HG02840 (cell line): ENCODE measurements around the gene NKIRAS1.
A peak's percentile ranks its signal among the peaks of the same experiment; 100 is the strongest.
"Not testable (repeated sequence)": the region's sequence is repeated elsewhere in the genome, so short reads cannot be mapped to it uniquely, and the experiment has no call there.

ENCODE experiments used
- ATAC-seq: cut with Tn5 transposase; IDR thresholded peaks from one replicate; pipeline ENCODE4 v1.9.1; 2021; ENCODE audit warnings: mild to moderate bottlenecking, moderate library complexity, moderate number of reproducible peaks; ENCODE audit not compliant: unreplicated experiment, low FRiP score

NKIRAS1 gene

DNA sequence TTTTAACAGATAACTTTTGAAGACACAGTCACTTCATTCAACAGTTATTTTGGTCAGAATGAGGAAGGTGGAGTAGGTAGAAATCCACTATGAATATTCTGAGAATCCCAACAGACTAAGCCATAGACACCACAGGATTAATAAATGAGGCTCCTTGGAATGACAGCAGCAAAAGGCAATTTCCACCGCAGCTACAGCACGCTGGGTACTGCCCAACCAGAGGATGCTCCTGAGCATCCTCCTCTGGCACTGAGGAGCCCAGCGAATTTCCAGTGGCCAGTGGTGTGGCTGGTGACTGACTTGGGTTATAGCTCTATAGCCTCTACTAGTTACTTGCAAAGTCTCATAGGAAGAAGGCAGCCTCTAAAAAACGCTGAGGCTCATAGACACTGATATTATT, 24.6 kb upstream of the NKIRAS1 start:
- no peak for ATAC-seq

DNA sequence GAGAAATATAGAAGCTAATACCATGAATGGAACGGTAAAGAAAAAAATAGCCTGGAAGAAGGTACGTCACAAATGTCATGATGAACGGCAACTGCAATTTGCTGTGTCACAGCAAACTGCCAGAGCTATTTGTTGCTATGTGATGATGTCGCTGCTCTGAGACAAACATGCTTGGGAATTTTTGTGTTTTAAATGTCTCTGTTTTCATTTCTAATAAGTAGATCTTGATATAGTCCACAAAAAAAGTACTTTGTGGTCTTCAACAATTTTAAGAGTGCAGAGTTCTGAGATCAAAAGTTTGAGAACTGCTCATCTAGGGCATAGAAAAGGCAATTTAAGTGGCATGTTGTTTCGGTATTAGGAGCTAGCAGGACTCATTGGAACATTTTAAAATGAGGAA, 24.0 kb upstream of the NKIRAS1 start:
- no peak for ATAC-seq

DNA sequence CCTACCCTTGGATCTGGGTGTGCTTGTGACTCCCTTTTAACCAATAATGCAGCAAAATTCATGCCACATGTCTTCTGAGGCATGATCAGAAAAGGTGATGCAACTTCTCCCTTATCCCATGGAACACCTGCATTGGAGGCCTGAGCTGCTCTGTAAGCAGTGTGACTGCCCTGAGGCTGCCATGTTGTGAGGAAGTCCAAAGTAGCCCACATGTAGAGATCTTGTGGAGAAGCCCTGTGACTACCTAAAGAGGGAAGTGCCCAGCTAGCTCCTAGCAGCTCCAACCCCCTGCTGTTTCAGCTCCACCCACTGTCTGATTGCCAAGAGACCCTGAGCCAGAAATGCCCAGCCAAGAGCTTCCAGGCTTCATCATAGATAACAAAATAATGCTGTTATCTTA, 21.9 kb upstream of the NKIRAS1 start:
- ATAC-seq: no peak

DNA sequence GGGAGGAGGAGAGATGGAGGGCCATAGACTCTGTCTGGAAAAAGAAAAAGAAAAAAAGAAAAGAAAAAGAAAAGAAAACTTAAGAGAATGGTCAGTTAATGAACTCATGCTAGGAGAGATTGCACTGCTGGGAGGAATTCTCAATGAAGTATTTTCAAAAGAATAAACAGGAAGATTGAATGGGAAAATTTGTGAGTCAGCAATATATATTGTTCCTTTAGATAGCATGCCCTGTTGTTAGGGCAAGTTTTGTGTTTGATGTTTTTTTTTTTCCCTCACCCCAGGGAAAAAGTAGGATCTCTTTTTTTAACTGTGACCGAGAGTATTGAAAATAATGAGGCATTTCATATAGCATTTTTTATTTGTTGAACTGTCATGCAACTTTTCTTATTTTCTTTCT, 20.5 kb upstream of the NKIRAS1 start:
- no peak for ATAC-seq

DNA sequence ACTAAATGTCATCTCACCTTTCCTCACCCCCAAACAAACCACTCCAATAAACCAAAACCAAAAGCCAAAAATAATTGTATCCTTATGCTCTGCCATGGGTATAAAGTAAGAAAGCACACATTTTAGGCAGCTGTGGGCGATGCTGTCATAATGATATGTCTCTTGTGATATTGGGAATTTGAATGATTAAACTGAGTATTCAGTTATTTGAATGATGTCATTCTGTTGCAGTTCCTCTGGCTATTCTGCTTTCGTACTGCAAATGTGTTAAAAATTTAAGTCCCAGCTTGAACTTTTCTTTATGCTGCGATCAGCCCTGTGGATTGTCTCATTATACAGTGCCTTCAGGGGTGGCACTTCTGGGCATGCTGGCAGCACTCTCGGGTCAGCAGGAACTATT, 17.5 kb upstream of the NKIRAS1 start:
- ATAC-seq: no peak

DNA sequence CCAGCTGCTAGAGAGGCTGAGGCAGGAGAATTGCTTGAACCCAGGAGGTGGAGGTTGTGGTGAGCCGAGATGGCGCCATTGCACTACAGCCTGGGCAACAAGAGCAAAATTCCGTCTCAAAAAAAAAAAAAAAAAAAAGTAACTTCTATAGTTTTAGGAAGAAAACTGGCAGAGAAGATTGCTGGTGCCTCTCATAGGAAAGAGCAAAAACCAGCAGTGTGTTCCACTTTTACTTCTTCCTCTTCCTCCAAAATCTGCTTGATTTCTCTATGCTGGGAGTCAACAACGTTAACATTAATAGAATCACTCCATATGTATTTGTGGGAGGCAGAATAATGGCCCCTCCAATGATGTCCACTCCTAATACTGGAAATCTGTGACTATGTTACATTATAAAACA, 15.8 kb upstream of the NKIRAS1 start:
- ATAC-seq: no peak

DNA sequence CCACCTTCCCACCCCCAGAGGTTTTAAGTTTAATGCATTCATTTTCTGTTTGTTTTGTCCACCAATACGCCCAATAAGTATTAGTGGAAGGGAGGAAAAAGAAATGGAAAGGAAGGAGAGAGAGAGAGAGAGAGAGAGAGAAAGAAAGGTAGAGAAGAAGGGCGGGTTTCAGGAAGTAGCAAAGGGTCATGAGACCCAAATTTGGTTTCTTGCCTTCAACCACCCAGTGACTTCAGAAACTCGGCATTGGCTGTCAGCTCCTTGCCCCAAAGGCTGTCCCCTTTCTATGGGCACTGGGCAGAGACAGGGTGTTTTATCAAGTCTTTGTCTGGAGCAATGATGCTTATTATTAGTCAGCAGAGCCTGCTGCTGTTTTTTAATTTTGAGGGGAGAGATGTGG, 14.8 kb upstream of the NKIRAS1 start:
- no peak for ATAC-seq

DNA sequence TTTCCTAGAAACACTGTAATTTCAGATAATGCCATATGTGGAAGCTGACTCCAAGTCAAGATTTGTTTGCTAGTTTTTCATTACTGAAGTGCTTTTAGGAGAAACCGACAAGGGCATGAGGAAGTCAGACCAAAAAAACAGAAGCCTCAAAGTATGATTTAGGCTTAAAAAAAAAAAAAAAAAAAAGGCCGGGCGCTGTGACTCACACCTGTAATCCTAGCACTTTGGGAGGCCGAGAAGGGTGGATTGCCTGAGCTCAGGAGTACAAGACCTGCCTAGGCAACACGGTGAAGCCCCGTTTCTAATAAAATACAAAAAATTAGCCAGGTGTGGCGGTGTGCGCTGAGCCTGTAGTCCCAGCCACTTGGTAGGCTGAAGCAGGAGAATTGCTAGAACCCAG, 11.7 kb upstream of the NKIRAS1 start:
- no peak for ATAC-seq

DNA sequence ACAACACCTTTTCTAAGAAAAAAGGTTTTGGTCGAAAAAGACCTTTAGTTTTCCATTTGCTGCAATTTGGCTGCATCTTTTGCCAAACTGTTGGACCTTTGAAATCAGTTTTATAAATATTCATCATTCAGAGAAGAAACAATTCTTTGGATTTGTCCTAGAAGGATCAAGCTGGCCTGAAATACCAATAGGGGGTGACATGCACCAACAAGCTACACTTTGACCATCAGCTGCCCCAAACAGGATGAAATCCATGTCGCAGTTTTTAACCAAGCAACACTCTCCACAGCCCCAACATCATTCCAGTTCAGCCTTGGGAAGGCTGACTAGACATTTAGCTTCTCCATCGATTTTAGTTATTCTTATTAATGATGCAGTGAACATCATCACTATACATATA, 9.9 kb upstream of the NKIRAS1 start:
- ATAC-seq: no peak

DNA sequence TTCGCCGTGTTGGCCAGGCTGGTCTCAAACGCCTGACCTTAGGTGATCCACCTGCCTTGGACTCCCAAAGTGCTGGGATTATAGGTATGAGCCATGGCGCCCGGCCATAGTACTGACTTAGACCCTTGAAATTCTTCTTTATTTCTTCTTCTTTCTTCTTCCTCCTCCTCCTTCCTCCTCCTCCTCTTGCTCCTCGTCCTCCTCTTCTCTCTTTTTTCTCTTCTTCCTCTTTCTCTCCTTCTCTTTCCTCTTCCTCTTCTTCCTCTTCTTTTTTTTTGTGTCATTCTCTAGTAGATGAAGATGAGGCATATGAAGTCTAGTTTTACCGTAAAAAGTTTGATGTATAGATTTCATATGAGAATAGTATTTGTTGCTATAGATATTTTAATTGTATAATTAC, 9.5 kb upstream of the NKIRAS1 start:
- ATAC-seq: no peak

DNA sequence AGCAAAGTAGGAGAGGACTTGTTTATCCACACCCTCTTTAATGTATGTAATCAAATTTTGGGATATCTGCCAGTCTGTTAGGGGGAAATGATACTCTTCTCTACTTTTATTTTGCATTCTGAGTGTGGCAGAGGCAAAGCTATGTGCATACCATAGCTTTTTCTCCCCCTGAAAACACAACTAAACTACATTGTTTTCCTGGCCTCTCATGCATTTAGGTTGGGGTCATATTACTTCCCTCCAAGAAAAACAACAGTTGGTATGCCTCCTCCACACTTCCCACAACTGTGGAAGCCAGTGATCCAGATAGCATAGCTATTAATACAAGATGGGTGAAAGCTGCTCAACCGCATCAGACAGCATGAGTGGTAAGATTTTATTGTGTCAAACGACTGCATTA, 7.0 kb upstream of the NKIRAS1 start:
- ATAC-seq: no peak

DNA sequence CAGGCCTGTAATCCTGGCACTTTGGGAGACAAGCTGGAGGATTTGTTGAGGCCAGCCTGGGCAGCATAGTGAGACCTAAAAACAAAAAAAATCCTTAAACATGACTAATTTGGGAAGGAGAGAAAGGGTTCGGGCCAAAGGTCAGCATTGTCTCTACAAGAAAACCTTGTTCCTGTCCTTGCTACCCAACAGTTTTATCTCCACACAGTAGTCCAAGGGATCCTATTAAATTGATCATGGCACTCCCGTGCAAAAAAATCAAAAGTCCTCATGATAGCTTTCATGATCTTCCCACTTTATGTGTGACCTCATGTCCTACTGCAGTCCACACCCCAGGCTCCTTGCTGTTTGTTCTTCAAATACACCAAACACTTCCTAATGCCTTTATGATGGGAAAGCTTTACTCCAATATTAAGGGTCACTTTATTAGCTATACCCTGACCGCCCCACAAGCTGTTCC, 4.3 kb upstream of the NKIRAS1 start:
- ATAC-seq: no peak

DNA sequence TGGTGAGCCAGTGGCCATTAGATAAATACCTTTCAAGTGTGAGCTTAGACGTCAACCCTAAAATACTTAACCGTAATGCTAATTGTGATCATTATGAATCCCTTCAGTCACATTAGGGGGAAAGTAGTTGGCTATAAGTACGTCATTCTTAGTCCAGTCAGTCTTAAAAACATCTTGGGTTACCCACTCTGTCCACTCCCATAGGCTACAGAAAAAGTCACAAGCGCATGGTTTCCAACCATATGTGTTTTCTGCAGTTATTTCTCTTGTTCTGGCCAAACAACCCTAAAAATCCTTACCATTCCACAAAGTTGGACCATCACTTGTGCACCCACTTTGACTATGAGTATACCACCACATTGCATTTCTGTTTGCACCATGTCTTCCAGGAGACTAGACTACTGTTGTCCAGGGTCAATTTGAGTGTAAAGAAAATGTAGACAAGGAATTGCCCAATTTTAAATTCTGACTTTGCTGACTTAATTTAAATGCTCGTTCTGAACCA, 3.4 kb upstream of the NKIRAS1 start:
- ATAC-seq: no peak

DNA sequence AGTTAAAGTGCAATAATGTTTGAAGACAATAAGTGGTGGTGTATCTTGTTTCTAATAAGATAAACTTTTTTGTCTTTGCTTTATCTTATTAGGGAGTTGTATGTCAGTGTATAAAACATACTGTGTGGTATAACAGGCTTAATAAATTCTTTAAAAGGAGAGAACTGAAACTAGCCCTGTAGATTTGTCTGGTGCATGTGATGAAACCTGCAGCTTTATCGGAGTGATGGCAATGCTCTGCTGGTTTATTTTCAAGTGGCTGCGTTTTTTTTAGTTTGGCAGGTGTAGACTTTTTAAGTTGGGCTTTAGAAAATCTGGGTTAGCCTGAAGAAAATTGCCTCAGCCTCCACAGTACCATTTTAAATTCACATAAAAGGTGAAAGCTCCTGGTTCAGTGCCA, 2.8 kb upstream of the NKIRAS1 start:
- ATAC-seq: no peak

DNA sequence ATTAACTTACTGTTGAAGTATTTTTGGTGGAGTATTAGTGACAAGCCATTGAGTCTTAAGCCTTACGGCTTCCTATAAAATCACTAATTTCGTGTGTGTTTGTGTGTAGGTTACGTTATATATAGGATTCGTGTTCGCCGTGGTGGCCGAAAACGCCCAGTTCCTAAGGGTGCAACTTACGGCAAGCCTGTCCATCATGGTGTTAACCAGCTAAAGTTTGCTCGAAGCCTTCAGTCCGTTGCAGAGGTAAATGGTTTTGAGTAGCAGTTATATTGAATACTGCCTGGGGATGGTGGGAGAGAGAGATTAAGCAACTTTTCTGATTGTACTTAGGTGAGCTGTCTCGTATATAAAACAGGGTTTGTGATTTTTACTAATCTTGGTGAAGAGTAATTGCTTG, 1.5 kb upstream of the NKIRAS1 start:
- ATAC-seq: not testable (repeated sequence)

DNA sequence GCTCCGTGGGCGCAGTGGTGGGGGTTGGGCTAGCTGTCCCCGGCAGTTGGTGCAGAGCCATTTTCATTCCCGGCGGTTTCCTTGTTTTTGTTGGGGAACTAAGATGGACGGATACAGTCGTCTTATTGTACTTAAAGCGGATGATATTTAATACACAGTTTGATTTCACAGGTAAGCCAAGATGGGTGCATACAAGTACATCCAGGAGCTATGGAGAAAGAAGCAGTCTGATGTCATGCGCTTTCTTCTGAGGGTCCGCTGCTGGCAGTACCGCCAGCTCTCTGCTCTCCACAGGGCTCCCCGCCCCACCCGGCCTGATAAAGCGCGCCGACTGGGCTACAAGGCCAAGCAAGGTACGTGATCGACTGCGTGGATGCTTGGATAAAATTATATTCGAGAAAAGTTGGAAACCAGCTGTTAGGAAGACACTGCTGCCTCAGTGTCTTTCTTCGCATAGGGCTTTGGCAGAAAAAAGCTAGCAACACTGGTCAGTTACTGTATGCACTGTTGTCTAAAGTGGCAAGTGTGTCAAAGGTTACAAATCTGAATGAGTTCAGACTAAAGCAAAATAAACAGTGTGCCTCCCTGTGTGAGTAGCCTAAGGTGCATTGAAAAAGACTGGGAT, 1.0 kb upstream of the NKIRAS1 start:
- ATAC-seq: not testable (repeated sequence)

DNA sequence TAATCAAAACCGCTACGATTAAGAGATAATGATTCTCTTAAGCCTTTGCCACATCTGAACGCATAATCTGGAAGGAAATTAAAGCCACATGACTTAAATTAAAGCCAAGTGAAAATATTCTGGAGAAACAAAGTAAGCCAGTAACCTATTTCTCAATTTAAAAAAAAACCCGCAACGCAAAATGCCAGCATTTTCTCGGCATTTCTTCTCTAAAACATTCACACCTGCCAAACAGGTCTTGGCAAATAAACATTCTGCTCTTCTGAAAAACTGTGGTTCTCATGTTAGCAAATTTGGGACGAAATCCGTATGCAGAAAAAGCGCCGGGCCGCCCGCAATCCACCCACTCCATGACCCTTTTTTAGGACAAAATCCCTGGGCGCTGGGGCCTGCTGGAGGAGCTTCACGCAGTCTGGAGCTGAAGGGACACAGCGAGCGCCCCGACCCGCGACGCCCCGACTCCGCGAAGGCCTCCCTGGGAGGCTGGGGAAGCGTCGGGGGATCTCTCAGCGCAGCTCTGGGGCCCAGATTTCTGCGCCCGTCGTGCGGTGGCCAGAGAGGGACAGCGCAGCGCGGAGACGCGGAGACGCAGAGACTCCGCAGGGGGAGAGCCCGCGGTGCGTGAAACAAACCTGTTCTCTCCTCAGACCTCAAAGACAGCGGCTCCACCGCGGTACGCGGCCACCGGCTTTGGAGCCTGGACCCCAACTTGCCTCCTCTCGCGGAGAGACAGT, 471 bp downstream of the NKIRAS1 start:
- peak; percentile 49 for ATAC-seq

DNA sequence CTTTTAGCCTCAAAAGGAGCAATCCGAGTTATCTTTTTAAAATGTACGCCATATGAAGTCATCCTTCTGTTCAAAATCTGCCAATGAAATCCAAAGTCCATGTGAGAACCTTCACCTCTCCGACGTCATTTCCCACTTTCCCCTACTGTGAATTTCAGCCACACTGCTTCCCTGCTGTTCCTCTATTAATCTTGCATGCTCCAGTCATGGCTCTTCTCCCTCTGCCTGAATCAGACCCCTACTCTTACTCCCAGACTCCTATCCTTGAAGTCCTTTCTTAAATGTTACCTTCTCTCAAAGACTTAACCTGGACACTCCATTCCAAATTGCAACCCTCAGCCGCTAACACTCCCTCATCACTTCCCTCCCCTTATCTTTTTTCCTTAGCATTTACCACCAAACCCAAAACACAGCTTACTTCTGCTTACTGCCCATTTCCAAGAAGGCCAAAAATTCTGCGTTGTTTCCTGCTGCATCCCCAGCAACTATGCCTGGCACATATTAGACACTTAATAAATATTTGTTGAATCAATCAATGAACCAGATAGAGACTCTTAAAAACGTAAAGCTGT, 1.2 kb downstream of the NKIRAS1 start:
- no peak for ATAC-seq

DNA sequence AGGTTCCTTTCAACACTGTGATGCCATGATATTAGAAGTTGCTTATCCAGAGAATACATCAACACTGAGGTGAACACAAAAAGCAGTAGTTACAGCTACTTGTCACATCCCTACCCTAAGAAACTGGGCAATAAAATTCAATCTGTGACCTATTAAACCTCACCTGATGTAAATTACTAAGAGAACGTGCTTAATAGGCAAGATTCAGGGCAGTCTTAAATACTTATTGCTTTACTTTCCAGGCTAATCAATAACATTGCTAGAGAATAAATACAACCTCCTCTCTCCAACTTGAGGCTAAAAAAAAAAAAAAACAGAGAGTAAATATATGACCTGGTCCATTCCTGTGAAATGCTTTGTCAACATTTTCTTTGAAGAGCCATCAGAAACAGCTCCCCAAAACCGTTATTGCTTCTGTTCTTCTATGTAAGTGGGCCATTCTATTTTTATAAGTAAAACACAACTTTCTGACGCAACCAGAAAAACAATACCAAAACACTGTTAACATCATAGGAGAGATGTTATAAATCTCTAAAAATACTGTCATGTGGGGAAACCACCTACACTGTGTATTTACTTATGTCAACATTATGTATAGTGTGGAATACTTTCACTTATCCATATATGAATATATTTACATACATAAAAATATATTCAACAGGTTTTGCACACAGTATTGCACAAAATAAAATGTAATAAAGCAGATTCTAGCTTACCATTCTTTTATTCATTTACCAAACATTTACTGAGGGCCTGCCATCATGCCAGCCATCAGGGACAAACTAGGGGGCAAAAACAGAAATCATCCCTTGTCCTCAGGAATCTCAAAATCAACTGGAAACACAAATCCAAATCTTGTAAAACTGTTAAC, 2.7 kb downstream of the NKIRAS1 start:
- no peak for ATAC-seq

DNA sequence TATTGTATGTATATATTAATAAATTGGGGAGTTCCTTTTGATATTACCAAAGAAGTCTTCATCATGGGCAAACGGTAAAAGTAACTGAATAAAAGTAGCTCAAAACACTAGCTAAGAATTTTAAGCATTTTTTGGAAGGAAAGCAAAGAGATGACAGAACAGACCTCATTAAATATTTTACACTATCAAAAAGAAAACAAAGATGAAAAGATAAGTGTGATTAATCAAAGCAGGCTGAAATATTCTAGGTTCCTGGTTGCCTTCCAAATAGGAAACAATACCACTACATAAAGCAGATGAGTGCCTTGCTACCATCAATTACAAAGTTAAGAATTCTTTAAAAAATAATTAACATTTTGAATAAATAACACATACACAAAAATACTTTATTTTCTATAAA, 3.6 kb downstream of the NKIRAS1 start:
- no peak for ATAC-seq

DNA sequence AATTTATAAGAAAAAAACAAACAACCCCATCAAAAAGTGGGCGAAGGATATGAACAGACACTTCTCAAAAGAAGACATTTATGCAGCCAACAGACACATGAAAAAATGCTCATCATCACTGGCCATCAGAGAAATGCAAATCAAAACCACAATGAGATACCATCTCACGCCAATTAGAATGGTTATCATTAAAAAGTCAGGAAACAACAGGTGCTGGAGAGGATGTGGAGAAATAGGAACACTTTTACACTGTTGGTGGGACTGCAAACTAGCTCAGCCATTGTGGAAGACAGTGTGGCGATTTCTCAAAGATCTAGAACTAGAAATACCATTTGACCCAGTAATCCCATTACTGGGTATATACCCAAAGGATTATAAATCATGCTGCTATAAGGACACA, 4.5 kb downstream of the NKIRAS1 start:
- ATAC-seq: not testable (repeated sequence)
